HEK293T (cell line): ENCODE data around the gene ASPG.

ENCODE experiments used
- FOXA1 ChIP-seq: fragments of 450-650 bp; IDR thresholded peaks from 2 replicates; pipeline ENCODE4 v1.6.1; 2016; ENCODE audit warnings: mild to moderate bottlenecking
- FOXK2 ChIP-seq: fragments of 450-650 bp; IDR thresholded peaks from 2 replicates; pipeline ENCODE4 v1.6.1; 2016; ENCODE audit warnings: mild to moderate bottlenecking
- FOXM1 ChIP-seq: fragments of 450-650 bp; IDR thresholded peaks from 2 replicates; pipeline ENCODE4 v1.6.1; 2017; ENCODE audit warnings: mild to moderate bottlenecking, borderline replicate concordance
- SP1 ChIP-seq: fragments of 450-650 bp; IDR thresholded peaks from 2 replicates; pipeline ENCODE4 v1.6.1; 2017
- SUZ12 ChIP-seq: fragments of 450-650 bp; IDR thresholded peaks from 2 replicates; pipeline ENCODE4 v1.6.1; 2016; ENCODE audit warnings: mild to moderate bottlenecking
- TARDBP ChIP-seq: fragments of 450-650 bp; IDR thresholded peaks from 2 replicates; pipeline ENCODE4 v1.6.1; 2016

- TF ChIP-seq SP1 (no peak), TARDBP (no peak), FOXM1 (no peak), SUZ12 (no peak), FOXK2 (no peak), FOXA1 (no peak)
Measured at GRCh38 chr14:104117341-104118005, 32.0 kb downstream of the ASPG start.
